ENCODE measurements around the gene TM7SF3.

TM7SF3 gene

DNA sequence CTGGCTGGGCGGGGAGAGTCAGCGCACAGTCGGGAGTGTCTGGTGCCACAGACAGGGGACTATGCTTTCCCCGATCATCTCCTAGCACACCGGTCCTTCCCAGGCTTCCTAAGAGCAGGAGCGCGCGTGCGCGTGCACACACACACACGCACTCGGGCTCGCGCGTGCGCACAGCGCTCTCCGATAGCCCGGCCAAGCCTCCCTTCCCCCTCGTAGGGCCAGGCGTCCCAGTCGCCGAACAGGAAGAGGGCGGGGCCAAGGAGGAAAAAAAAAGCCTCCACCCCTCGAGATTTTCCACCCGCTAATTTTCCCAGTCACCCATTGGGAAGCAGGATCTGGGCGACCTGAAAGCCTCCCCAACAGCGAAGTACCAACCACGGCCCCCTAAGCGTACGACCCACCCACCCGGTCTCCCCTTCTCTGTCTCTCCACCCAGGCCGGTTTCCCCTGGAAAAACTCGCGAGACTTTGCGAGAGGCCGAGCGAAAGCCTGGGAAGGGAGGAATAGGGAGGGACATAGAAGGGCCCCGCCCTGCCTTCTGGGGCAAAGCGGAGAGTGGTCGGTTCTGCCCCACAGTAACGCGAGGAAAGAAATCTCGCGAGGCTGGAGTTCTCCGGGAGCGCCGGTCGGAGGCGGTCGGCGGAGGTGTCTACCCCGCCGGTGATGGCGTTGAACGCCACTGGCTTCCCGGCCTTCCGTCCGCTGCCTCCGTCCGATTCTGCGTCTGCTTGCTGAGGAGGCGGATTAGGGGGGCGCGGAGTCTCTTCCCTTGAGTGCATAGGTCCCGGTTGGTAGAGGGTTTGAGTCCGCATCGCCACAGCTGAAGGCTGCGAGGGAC is 76.1 kb downstream of the TM7SF3 start, which contains the start of the genes FGFR1OP2 and INTS13:
TSS of gene FGFR1OP2 (plus strand) at position 608 of the 838 bp plus-strand sequence. CDS start 15,689 bp downstream, outside the sequence.
TSS of gene INTS13 (minus strand) at position 119 of the 838 bp plus-strand sequence. CDS start 1,178 bp downstream, outside the sequence.
- Histone ChIP-seq H3K4me2 (ENCODE audit: low read length) (peak within 1 kb of the TSS; percentile 95), H3K79me2 (peaks cover 38% of the 10 kb centered on the region), H3K27ac (peak within 1 kb of the TSS; percentile 96), H3K9me3 (ENCODE audit: control insufficient read depth, low read length) (no peaks in the 10 kb centered on the region), H2AFZ (peak within 1 kb of the TSS; percentile 99), H3K9ac (peak within 1 kb of the TSS; percentile 70), H3K27me3 (ENCODE audit: control insufficient read depth, insufficient read depth, low read length) (no peaks in the 10 kb centered on the region), H3K4me1 (peaks cover 7% of the 10 kb centered on the region), H3K36me3 (ENCODE audit: control insufficient read depth, insufficient read depth, low read length) (no peaks in the 10 kb centered on the region), H3K4me3 (ENCODE audit: low read depth, low read length) (peak within 1 kb of the TSS; percentile 98)
- TF ChIP-seq, protein P1, sequence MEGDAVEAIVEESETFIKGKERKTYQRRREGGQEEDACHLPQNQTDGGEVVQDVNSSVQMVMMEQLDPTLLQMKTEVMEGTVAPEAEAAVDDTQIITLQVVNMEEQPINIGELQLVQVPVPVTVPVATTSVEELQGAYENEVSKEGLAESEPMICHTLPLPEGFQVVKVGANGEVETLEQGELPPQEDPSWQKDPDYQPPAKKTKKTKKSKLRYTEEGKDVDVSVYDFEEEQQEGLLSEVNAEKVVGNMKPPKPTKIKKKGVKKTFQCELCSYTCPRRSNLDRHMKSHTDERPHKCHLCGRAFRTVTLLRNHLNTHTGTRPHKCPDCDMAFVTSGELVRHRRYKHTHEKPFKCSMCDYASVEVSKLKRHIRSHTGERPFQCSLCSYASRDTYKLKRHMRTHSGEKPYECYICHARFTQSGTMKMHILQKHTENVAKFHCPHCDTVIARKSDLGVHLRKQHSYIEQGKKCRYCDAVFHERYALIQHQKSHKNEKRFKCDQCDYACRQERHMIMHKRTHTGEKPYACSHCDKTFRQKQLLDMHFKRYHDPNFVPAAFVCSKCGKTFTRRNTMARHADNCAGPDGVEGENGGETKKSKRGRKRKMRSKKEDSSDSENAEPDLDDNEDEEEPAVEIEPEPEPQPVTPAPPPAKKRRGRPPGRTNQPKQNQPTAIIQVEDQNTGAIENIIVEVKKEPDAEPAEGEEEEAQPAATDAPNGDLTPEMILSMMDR (IDR thresholded peaks at IDR 0.05), result no peak

DNA sequence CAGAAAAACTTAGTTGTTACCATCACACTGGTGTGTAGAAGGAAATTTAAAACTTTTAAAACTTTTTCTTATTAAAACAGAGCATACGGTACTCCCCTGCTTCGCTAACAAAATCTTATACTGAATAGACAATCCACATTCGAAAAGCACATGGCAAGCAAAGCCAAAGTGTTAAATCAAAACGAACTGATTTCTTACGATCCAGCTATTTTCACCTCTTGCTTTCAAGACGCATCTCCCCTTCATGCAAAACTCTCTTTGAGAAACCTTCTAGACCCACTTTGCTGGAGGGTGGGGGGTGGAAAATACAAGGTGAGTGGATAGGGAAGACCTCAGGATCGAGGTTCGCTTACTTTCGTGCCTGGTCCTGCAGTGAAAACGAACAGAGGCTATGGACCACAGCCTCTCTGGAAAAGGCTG is 76.7 kb downstream of the TM7SF3 start:
- no peaks in the 10 kb centered on the region for H3K9me3 ChIP-seq (ENCODE audit: control insufficient read depth, low read length)
- H3K79me2 ChIP-seq, result peaks cover 38% of the 10 kb centered on the region
- peak overlapping the region; percentile 95 for H3K4me2 ChIP-seq (ENCODE audit: low read length)
- H3K9ac ChIP-seq, result peak overlapping the region; percentile 57
- peaks cover 7% of the 10 kb centered on the region for H3K4me1 ChIP-seq
- peak overlapping the region; percentile 98 for H3K4me3 ChIP-seq (ENCODE audit: low read depth, low read length)
- TF ChIP-seq, protein P1 (IDR thresholded peaks at IDR 0.05), result no peak
- no peaks in the 10 kb centered on the region for H3K36me3 ChIP-seq (ENCODE audit: control insufficient read depth, insufficient read depth, low read length)
- H2AFZ ChIP-seq, result peak overlapping the region; percentile 99
- peak overlapping the region; percentile 96 for H3K27ac ChIP-seq
- H3K27me3 ChIP-seq (ENCODE audit: control insufficient read depth, insufficient read depth, low read length), result no peaks in the 10 kb centered on the region

DNA sequence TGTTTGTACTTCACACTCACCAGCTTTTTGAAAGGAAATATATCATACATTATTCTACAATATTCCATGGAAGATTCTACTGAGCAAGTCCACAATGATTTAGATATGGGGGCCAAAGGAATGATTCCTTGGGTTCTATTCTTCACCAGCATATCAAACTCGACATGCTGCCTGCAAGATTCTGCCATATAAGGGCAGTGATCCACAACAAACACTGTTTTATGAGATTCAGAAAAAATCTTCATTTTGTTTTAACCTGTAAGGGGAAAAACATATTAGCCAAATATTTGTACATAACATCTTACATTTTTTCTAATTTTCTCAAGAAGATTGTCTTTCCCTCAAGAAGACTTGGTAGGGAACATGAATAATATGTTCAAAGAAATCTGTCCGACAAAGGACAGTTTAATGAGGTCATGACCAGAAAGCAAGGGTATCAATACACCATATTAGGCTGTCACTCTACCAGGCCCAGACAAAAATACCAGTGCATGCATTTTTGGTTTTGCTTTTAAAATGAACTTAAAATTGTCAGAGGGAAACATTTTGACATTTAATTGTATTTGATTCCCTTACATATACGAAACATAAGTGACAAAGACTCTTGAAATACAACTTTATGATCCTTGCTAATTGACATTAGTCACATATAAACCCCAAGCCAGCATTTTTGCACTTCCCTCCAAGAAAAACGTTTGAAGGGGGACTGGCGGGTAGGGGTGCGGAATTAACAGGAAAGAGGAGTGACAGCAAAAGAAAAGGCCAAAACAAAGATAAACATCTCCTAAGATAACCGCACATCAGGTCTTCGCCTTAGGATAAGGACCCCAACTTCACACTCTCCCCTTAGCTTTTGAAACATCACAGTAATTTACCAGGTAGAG is 77.4 kb downstream of the TM7SF3 start:
- H3K4me1 ChIP-seq, result peaks cover 7% of the 10 kb centered on the region
- TF ChIP-seq, protein P1 (IDR thresholded peaks at IDR 0.05), result no peak
- H3K79me2 ChIP-seq, result peaks cover 33% of the 10 kb centered on the region
- no peaks in the 10 kb centered on the region for H3K9me3 ChIP-seq (ENCODE audit: control insufficient read depth, low read length)
- peak overlapping the region; percentile 99 for H2AFZ ChIP-seq
- peak overlapping the region; percentile 96 for H3K27ac ChIP-seq
- peak overlapping the region; percentile 95 for H3K4me2 ChIP-seq (ENCODE audit: low read length)
- peak overlapping the region; percentile 98 for H3K4me3 ChIP-seq (ENCODE audit: low read depth, low read length)
- no peaks in the 10 kb centered on the region for H3K27me3 ChIP-seq (ENCODE audit: control insufficient read depth, insufficient read depth, low read length)
- no peak overlapping the region for H3K9ac ChIP-seq
- no peaks in the 10 kb centered on the region for H3K36me3 ChIP-seq (ENCODE audit: control insufficient read depth, insufficient read depth, low read length)

DNA sequence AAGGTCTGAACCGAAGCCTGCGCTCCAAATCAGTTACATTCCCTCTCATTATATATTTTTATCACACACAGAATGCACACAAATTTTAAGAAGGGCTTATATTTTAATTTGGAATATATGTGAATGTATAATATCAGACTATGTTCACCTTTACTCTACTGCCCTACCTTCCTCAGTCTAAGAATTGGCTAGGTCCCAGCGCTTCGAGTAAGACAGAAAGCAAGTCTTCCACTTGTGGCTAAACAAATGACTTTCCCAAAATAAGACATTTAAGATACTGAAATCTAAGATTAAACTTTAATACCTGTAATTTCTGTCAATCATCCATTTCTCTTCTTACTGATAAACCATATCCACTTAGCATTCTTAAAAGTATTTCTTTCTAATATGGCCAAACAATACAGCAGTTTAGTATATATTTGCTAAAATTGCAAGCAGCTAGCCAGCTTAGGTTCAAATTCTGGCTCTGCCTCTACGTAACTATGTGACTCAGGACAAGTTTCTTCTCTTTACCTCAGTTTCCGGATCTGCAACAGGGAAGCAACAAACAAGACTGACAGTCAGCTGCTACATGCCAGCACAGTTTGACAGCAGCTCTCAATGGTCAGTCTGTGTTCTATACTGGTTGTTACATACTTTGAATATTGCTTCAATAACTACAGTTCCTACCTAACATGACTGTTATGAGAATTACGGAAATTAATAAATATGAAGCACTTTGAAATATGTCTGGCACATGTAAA is 78.4 kb downstream of the TM7SF3 start:
- Histone ChIP-seq H3K4me1 (peaks cover 7% of the 10 kb centered on the region), H2AFZ (no peak overlapping the region), H3K9ac (no peak overlapping the region), H3K27ac (no peak overlapping the region), H3K4me2 (ENCODE audit: low read length) (no peak overlapping the region), H3K4me3 (ENCODE audit: low read depth, low read length) (no peak overlapping the region), H3K27me3 (ENCODE audit: control insufficient read depth, insufficient read depth, low read length) (no peaks in the 10 kb centered on the region), H3K9me3 (ENCODE audit: control insufficient read depth, low read length) (no peaks in the 10 kb centered on the region), H3K36me3 (ENCODE audit: control insufficient read depth, insufficient read depth, low read length) (no peaks in the 10 kb centered on the region), H3K79me2 (peaks cover 29% of the 10 kb centered on the region)
- TF ChIP-seq, protein P1 (IDR thresholded peaks at IDR 0.05), result no peak
